K562 (cell line): Measurements from ENCODE around the gene ETV3L. TPM values are rescaled to one million over a fixed set of nuclear protein-coding genes. Genes with fewer than 3 reads are reported as not detected.

ENCODE experiments used
- BRF1 ChIP-seq: IDR thresholded peaks from 3 replicates; pipeline ENCODE4 v1.6.1; 2011; ENCODE audit warnings: borderline replicate concordance, mild to moderate bottlenecking; ENCODE audit not compliant: insufficient read length; ENCODE audit errors: extremely low read depth
- ETS2 ChIP-seq: IDR thresholded peaks from 2 replicates; pipeline ENCODE4 v1.6.1; 2016; ENCODE audit warnings: borderline replicate concordance, missing genetic modification characterization, mild to moderate bottlenecking, moderate library complexity, missing compliant biosample characterization; ENCODE audit not compliant: poor library complexity, severe bottlenecking
- ETV1 ChIP-seq: fragments of 450-650 bp; conservative IDR thresholded peaks from 2 replicates; pipeline ENCODE4 v1.6.1; 2016; ENCODE audit warnings: missing genetic modification characterization, control low read depth, low read depth, missing compliant biosample characterization
- HDAC1 ChIP-seq, 2 experiments: fragments of 450-650 bp; IDR thresholded peaks; 2 replicates each; pipeline ENCODE4 v1.6.1; 2016 to 2017; ENCODE audit warnings: inconsistent platforms in 1 of 2, mild to moderate bottlenecking in 1 of 2, moderate library complexity in 1 of 2
- HNRNPL ChIP-seq: fragments of 200-400 bp; formaldehyde crosslinking; IDR thresholded peaks from 2 replicates; pipeline ENCODE4 v1.6.1; 2017; ENCODE audit warnings: low read depth, mild to moderate bottlenecking, low read length
- HOXB6 ChIP-seq: fragments of 250-450 bp; sonication (Bioruptor Pico); IDR thresholded peaks from 2 replicates; pipeline ENCODE4 v1.5.1; 2022; ENCODE audit warnings: mild to moderate bottlenecking, borderline replicate concordance
- PHB2 ChIP-seq: fragments of 450-650 bp; IDR thresholded peaks from 2 replicates; pipeline ENCODE4 v1.6.1; 2017; ENCODE audit warnings: low read depth
- POLR2H ChIP-seq: IDR thresholded peaks from 2 replicates; pipeline ENCODE4 v1.6.1; 2016; ENCODE audit warnings: missing genetic modification characterization, low read depth, mild to moderate bottlenecking, control low read depth, missing compliant biosample characterization, moderate library complexity
- RFX1 ChIP-seq: fragments of 450-650 bp; IDR thresholded peaks from 2 replicates; pipeline ENCODE4 v1.6.1; 2016; ENCODE audit warnings: mild to moderate bottlenecking, moderate library complexity
- RUNX1 ChIP-seq: sonication (generic); IDR thresholded peaks from 2 replicates; pipeline ENCODE4 v1.6.1; 2016; ENCODE audit warnings: antibody characterized with exemption, low read depth
- SMAD4 ChIP-seq: fragments of 250-450 bp; sonication (Bioruptor Pico); conservative IDR thresholded peaks from 2 replicates; pipeline ENCODE4 v1.8.0; 2021; ENCODE audit warnings: inconsistent platforms, mild to moderate bottlenecking, moderate library complexity
- SMARCE1 ChIP-seq: fragments of 450-650 bp; IDR thresholded peaks from 2 replicates; pipeline ENCODE4 v1.7.1; 2016; ENCODE audit warnings: mild to moderate bottlenecking
- STAG1 ChIP-seq: sonication (generic); formaldehyde crosslinking; IDR thresholded peaks from 2 replicates; pipeline ENCODE4 v1.5.0; 2020; ENCODE audit warnings: missing genetic modification reagents, borderline replicate concordance
- YY1 ChIP-seq, 3 experiments: IDR thresholded peaks; 2 replicates each; pipeline ENCODE4 v1.6.1; 2011; ENCODE audit warnings: low read length in 2 of 3, mild to moderate bottlenecking in 2 of 3, moderate library complexity in 2 of 3, borderline replicate concordance in 1 of 3, control low read depth in 1 of 3, low read depth in 1 of 3; ENCODE audit not compliant: insufficient read depth in 3 of 3, insufficient replicate concordance in 2 of 3, control insufficient read depth in 1 of 3, insufficient read length in 1 of 3; ENCODE audit errors: extremely low read depth in 1 of 3
- ZBTB7A ChIP-seq: IDR thresholded peaks from 2 replicates; pipeline ENCODE4 v1.6.1; 2011; ENCODE audit warnings: low read depth, mild to moderate bottlenecking, low read length, moderate library complexity, borderline replicate concordance; ENCODE audit not compliant: control insufficient read depth
- ZEB2 ChIP-seq: fragments of 450-650 bp; IDR thresholded peaks from 2 replicates; pipeline ENCODE4 v1.6.1; 2016
- ZNF785 ChIP-seq: fragments of 250-450 bp; sonication (Bioruptor Pico); IDR thresholded peaks from 2 replicates; pipeline ENCODE4 v1.4.0; 2020; ENCODE audit warnings: mild to moderate bottlenecking
- polyA plus RNA-seq, 8 experiments: library from polyadenylated mRNA; depleted of rRNA in 4 of 8; stranded (reverse) in 5 of 8; unstranded in 3 of 8; fragments of >200 nt; fragmentation: Nextera tagmentation in 2 of 8; fragmentation: Illumina TruSeq in 1 of 8; extraction: Ambion mirVana in 2 of 8; extraction: Trizol in 1 of 8; gene quantifications; 2 replicates each; pipeline versions ENCODE4 v1.2.1 to v1.2.3, GENCODE V29; 2011 to 2014; ENCODE audit warnings: inconsistent platforms in 1 of 8, missing spikeins in 1 of 8
- total RNA-seq, 7 experiments: library from RNA; depleted of rRNA in 6 of 7; stranded (reverse); fragments of >200 nt in 6 of 7; fragmentation: Illumina TruSeq in 2 of 7; extraction: Trizol in 2 of 7; gene quantifications; 2 replicates each; pipeline versions ENCODE4 v1.2.1 to v1.2.3, GENCODE V29; 2011 to 2021; ENCODE audit warnings: low replicate concordance in 1 of 7
- TF ChIP-seq, protein P1 (sequence below): sonication (generic); formaldehyde crosslinking; IDR thresholded peaks from 2 replicates; pipeline ENCODE4 v1.4.0; 2020; ENCODE audit warnings: mild to moderate bottlenecking, missing genetic modification reagents
- TF ChIP-seq, protein P2 (sequence below): conservative IDR thresholded peaks from 2 replicates; pipeline ENCODE4 v1.6.1; 2011; ENCODE audit warnings: low read depth, mild to moderate bottlenecking, low read length; ENCODE audit not compliant: control insufficient read depth
- TF ChIP-seq, protein P3 (sequence below): fragments of 450-650 bp; IDR thresholded peaks from 2 replicates; pipeline ENCODE4 v1.6.1; 2016; ENCODE audit warnings: borderline replicate concordance
- TF ChIP-seq, protein P4 (sequence below): fragments of 250-450 bp; sonication (Bioruptor Pico); IDR thresholded peaks from 2 replicates; pipeline ENCODE4 v1.4.0; 2020

Gene ETV3L
- total and polyA plus RNA-seq, 9 of the 15 experiments (the other 6 are each of a cell fraction or from before 2014, with no cell fraction given): not detected

DNA sequence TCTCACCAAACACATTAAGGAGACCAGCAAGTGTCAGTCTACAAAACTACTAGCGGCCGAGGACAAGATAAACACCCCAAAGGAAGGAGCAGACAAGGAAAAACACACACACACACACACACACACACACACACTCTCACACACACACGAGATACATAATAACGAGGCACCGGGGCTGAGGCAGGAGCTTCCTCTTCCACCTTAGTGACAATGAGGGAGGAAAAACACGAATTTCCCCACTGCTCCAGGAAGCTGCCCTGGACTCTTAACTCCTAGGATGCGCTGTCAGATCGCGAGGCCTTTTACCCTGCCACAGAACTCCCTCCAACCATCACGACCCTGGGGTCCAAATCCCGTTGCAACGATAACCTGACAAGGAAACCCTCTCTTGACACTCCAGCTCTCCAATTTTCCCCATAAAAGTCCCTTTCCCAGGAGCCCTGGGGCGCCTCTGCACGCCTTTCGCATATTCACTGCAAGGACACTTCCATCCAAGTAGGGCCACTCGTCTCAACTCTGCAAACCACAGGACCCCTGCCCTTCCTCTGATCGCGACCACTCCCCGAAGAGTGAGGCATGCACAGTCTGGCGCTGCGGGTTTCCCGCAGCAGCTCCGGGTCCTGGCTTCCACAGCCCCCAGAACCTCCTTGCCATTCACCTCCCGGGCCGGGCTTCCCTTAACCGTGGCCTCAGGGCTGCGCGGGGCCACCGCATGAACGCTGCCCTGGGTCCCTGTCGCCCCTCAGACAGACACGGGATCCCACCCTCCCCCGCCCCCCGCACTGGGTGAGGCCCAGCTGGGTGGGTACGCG, 38.0 kb upstream of the ETV3L start (continued):
- TF ChIP-seq POLR2H: no peak
- no peak for TF ChIP-seq ETV1 (tag)
- TF ChIP-seq, protein P1, sequence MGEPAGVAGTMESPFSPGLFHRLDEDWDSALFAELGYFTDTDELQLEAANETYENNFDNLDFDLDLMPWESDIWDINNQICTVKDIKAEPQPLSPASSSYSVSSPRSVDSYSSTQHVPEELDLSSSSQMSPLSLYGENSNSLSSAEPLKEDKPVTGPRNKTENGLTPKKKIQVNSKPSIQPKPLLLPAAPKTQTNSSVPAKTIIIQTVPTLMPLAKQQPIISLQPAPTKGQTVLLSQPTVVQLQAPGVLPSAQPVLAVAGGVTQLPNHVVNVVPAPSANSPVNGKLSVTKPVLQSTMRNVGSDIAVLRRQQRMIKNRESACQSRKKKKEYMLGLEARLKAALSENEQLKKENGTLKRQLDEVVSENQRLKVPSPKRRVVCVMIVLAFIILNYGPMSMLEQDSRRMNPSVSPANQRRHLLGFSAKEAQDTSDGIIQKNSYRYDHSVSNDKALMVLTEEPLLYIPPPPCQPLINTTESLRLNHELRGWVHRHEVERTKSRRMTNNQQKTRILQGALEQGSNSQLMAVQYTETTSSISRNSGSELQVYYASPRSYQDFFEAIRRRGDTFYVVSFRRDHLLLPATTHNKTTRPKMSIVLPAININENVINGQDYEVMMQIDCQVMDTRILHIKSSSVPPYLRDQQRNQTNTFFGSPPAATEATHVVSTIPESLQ (CRISPR knock-in tag): no peak
- TF ChIP-seq ZNF785: no peak
- no peak for TF ChIP-seq PHB2
- TF ChIP-seq, protein P2, sequence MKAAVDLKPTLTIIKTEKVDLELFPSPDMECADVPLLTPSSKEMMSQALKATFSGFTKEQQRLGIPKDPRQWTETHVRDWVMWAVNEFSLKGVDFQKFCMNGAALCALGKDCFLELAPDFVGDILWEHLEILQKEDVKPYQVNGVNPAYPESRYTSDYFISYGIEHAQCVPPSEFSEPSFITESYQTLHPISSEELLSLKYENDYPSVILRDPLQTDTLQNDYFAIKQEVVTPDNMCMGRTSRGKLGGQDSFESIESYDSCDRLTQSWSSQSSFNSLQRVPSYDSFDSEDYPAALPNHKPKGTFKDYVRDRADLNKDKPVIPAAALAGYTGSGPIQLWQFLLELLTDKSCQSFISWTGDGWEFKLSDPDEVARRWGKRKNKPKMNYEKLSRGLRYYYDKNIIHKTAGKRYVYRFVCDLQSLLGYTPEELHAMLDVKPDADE: no peak
- no peak for TF ChIP-seq SMAD4
- TF ChIP-seq ZEB2: peak; percentile 52
- TF ChIP-seq, protein P3, sequence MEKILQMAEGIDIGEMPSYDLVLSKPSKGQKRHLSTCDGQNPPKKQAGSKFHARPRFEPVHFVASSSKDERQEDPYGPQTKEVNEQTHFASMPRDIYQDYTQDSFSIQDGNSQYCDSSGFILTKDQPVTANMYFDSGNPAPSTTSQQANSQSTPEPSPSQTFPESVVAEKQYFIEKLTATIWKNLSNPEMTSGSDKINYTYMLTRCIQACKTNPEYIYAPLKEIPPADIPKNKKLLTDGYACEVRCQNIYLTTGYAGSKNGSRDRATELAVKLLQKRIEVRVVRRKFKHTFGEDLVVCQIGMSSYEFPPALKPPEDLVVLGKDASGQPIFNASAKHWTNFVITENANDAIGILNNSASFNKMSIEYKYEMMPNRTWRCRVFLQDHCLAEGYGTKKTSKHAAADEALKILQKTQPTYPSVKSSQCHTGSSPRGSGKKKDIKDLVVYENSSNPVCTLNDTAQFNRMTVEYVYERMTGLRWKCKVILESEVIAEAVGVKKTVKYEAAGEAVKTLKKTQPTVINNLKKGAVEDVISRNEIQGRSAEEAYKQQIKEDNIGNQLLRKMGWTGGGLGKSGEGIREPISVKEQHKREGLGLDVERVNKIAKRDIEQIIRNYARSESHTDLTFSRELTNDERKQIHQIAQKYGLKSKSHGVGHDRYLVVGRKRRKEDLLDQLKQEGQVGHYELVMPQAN: 0 out of 2 replicates have a peak, but pooled peaks have one; percentile 22
- TF ChIP-seq ETS2 (tag): no peak
- TF ChIP-seq SMARCE1: peak; percentile 55; the same call in 1 of the 2 replicates
- no peak for TF ChIP-seq YY1 (IDR thresholded peaks at IDR 0.05; ENCODE audit: borderline replicate concordance in 1 of 3, control insufficient read depth in 1 of 3, extremely low read depth in 1 of 3, insufficient read depth in 3 of 3, insufficient read length in 1 of 3, insufficient replicate concordance in 2 of 3, low read depth in 1 of 3, low read length in 2 of 3)
- peak; percentile 34; the same call in 1 of the 2 replicates for TF ChIP-seq STAG1 (CRISPR knock-in tag)
- no peak for TF ChIP-seq RUNX1
- no peak for TF ChIP-seq BRF1
- TF ChIP-seq RFX1: no peak
- TF ChIP-seq HOXB6: no peak
- TF ChIP-seq, protein P4, sequence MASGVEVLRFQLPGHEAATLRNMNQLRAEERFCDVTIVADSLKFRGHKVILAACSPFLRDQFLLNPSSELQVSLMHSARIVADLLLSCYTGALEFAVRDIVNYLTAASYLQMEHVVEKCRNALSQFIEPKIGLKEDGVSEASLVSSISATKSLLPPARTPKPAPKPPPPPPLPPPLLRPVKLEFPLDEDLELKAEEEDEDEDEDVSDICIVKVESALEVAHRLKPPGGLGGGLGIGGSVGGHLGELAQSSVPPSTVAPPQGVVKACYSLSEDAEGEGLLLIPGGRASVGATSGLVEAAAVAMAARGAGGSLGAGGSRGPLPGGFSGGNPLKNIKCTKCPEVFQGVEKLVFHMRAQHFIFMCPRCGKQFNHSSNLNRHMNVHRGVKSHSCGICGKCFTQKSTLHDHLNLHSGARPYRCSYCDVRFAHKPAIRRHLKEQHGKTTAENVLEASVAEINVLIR (CRISPR knock-in tag): no peak
- no peak for TF ChIP-seq HNRNPL
- TF ChIP-seq ZBTB7A: peak; percentile 20; the same call in 1 of the 2 replicates
- TF ChIP-seq HDAC1 (IDR thresholded peaks at IDR 0.05): peak in 1 of 2 experiments; percentile 45; a peak in 1 of 4 replicates
